Measurements from ENCODE around the gene DCAF15.
A peak's percentile ranks its signal among the peaks of the same experiment; 100 is the strongest.
"Not testable (repeated sequence)": the region's sequence is repeated elsewhere in the genome, so short reads cannot be mapped to it uniquely, and the experiment has no call there.

Gene DCAF15

GRCh38 chr19:13909430-13909829 is 42.9 kb upstream of the DCAF15 start:
- Histone ChIP-seq H3K4me3 (ENCODE audit: insufficient read length, low read depth) (no peak overlapping the region), H3K4me1 (ENCODE audit: insufficient read depth, insufficient read length) (no peaks in the 10 kb centered on the region), H3K36me3 (ENCODE audit: insufficient read depth, insufficient read length, low read length) (peaks cover 21% of the 10 kb centered on the region), H3K9ac (ENCODE audit: insufficient read length, low read depth) (no peak overlapping the region), H3K27me3 (ENCODE audit: insufficient read depth, insufficient read length) (peaks cover 5% of the 10 kb centered on the region), H3K9me3 (ENCODE audit: insufficient read depth, low read length) (peaks cover 6% of the 10 kb centered on the region; the same call in 1 of the 2 replicates)
- DNase-seq (ENCODE audit: low read depth, low spot score) = no peak
- TF ChIP-seq ZNF274 (IDR thresholded peaks at IDR 0.05; ENCODE audit: low read depth, low read length) = no peak
- no peak for TF ChIP-seq SUZ12 (IDR thresholded peaks at IDR 0.05; ENCODE audit: extremely low read depth, insufficient read depth, insufficient read length)

- TF ChIP-seq ZNF274 (IDR thresholded peaks at IDR 0.05; ENCODE audit: low read depth, low read length) = no peak
- no peak for TF ChIP-seq SUZ12 (IDR thresholded peaks at IDR 0.05; ENCODE audit: extremely low read depth, insufficient read depth, insufficient read length)
- no peak for TF ChIP-seq YY1 (IDR thresholded peaks at IDR 0.05; ENCODE audit: insufficient read depth, insufficient read length)
- no peak overlapping the region for H3K9ac ChIP-seq (ENCODE audit: insufficient read length, low read depth)
- DNase-seq (ENCODE audit: low read depth, low spot score) = no peak
- no peaks in the 10 kb centered on the region for H3K4me1 ChIP-seq (ENCODE audit: insufficient read depth, insufficient read length)
- no peaks in the 10 kb centered on the region for H3K27me3 ChIP-seq (ENCODE audit: insufficient read depth, insufficient read length)
- no peaks in the 10 kb centered on the region for H3K9me3 ChIP-seq (ENCODE audit: insufficient read depth, low read length)
- H3K36me3 ChIP-seq (ENCODE audit: insufficient read depth, insufficient read length, low read length) = peaks cover 38% of the 10 kb centered on the region
- no peak overlapping the region for H3K4me3 ChIP-seq (ENCODE audit: insufficient read length, low read depth)
Observed at GRCh38 chr19:13913352-13913751, 39.0 kb upstream of the DCAF15 start.

- Histone ChIP-seq H3K4me3 (ENCODE audit: insufficient read length, low read depth) (no peak overlapping the region), H3K4me1 (ENCODE audit: insufficient read depth, insufficient read length) (no peaks in the 10 kb centered on the region), H3K27me3 (ENCODE audit: insufficient read depth, insufficient read length) (no peaks in the 10 kb centered on the region), H3K9ac (ENCODE audit: insufficient read length, low read depth) (no peak overlapping the region), H3K9me3 (ENCODE audit: insufficient read depth, low read length) (no peaks in the 10 kb centered on the region), H3K36me3 (ENCODE audit: insufficient read depth, insufficient read length, low read length) (peaks cover 44% of the 10 kb centered on the region)
- TF ChIP-seq ZNF274 (IDR thresholded peaks at IDR 0.05; ENCODE audit: low read depth, low read length) (no peak), SUZ12 (IDR thresholded peaks at IDR 0.05; ENCODE audit: extremely low read depth, insufficient read depth, insufficient read length) (no peak), YY1 (IDR thresholded peaks at IDR 0.05; ENCODE audit: insufficient read depth, insufficient read length) (no peak)
- DNase-seq (ENCODE audit: low read depth, low spot score) = no peak
Observed at GRCh38 chr19:13914777-13915176, 37.5 kb upstream of the DCAF15 start.

GRCh38 chr19:13917888-13918406 is 34.4 kb upstream of the DCAF15 start:
- H3K9ac ChIP-seq (ENCODE audit: insufficient read length, low read depth) = no peak overlapping the region
- no peak overlapping the region for H3K4me3 ChIP-seq (ENCODE audit: insufficient read length, low read depth)
- H3K27me3 ChIP-seq (ENCODE audit: insufficient read depth, insufficient read length) = no peaks in the 10 kb centered on the region
- peaks cover 62% of the 10 kb centered on the region for H3K36me3 ChIP-seq (ENCODE audit: insufficient read depth, insufficient read length, low read length)
- TF ChIP-seq ZNF274 (IDR thresholded peaks at IDR 0.05; ENCODE audit: low read depth, low read length) (no peak), YY1 (IDR thresholded peaks at IDR 0.05; ENCODE audit: insufficient read depth, insufficient read length) (no peak), SUZ12 (IDR thresholded peaks at IDR 0.05; ENCODE audit: extremely low read depth, insufficient read depth, insufficient read length) (no peak)
- H3K9me3 ChIP-seq (ENCODE audit: insufficient read depth, low read length) = peaks cover 15% of the 10 kb centered on the region; the same call in 1 of the 2 replicates
- H3K4me1 ChIP-seq (ENCODE audit: insufficient read depth, insufficient read length) = no peaks in the 10 kb centered on the region
- DNase-seq (ENCODE audit: low read depth, low spot score) = no peak

GRCh38 chr19:13918726-13919411 is 33.4 kb upstream of the DCAF15 start:
- DNase-seq (ENCODE audit: low read depth, low spot score) = no peak
- no peaks in the 10 kb centered on the region for H3K4me1 ChIP-seq (ENCODE audit: insufficient read depth, insufficient read length)
- H3K9me3 ChIP-seq (ENCODE audit: insufficient read depth, low read length) = peaks cover 15% of the 10 kb centered on the region; the same call in 1 of the 2 replicates
- H3K4me3 ChIP-seq (ENCODE audit: insufficient read length, low read depth) = no peak overlapping the region
- TF ChIP-seq ZNF274 (IDR thresholded peaks at IDR 0.05; ENCODE audit: low read depth, low read length) (no peak), SUZ12 (IDR thresholded peaks at IDR 0.05; ENCODE audit: extremely low read depth, insufficient read depth, insufficient read length) (no peak), YY1 (IDR thresholded peaks at IDR 0.05; ENCODE audit: insufficient read depth, insufficient read length) (no peak)
- peaks cover 61% of the 10 kb centered on the region for H3K36me3 ChIP-seq (ENCODE audit: insufficient read depth, insufficient read length, low read length)
- no peaks in the 10 kb centered on the region for H3K27me3 ChIP-seq (ENCODE audit: insufficient read depth, insufficient read length)
- H3K9ac ChIP-seq (ENCODE audit: insufficient read length, low read depth) = no peak overlapping the region

- Histone ChIP-seq H3K27me3 (ENCODE audit: insufficient read depth, insufficient read length) (no peaks in the 10 kb centered on the region), H3K9me3 (ENCODE audit: insufficient read depth, low read length) (peaks cover 15% of the 10 kb centered on the region; the same call in 1 of the 2 replicates), H3K4me3 (ENCODE audit: insufficient read length, low read depth) (no peak overlapping the region), H3K36me3 (ENCODE audit: insufficient read depth, insufficient read length, low read length) (peaks cover 63% of the 10 kb centered on the region), H3K9ac (ENCODE audit: insufficient read length, low read depth) (no peak overlapping the region), H3K4me1 (ENCODE audit: insufficient read depth, insufficient read length) (no peaks in the 10 kb centered on the region)
- no peak for DNase-seq (ENCODE audit: low read depth, low spot score)
- TF ChIP-seq SUZ12 (IDR thresholded peaks at IDR 0.05; ENCODE audit: extremely low read depth, insufficient read depth, insufficient read length) = no peak
- TF ChIP-seq YY1 (IDR thresholded peaks at IDR 0.05; ENCODE audit: insufficient read depth, insufficient read length) = no peak
- TF ChIP-seq ZNF274 (IDR thresholded peaks at IDR 0.05; ENCODE audit: low read depth, low read length) = no peak
Observed at GRCh38 chr19:13920524-13920923, 31.8 kb upstream of the DCAF15 start.

- Histone ChIP-seq H3K4me3 (ENCODE audit: insufficient read length, low read depth) (no peak overlapping the region), H3K9me3 (ENCODE audit: insufficient read depth, low read length) (peaks cover 15% of the 10 kb centered on the region; the same call in 1 of the 2 replicates), H3K9ac (ENCODE audit: insufficient read length, low read depth) (no peak overlapping the region), H3K4me1 (ENCODE audit: insufficient read depth, insufficient read length) (no peaks in the 10 kb centered on the region), H3K27me3 (ENCODE audit: insufficient read depth, insufficient read length) (no peaks in the 10 kb centered on the region), H3K36me3 (ENCODE audit: insufficient read depth, insufficient read length, low read length) (peaks cover 61% of the 10 kb centered on the region)
- peak; percentile 50 for DNase-seq (ENCODE audit: low read depth, low spot score)
- peak; percentile 29 for TF ChIP-seq YY1 (IDR thresholded peaks at IDR 0.05; ENCODE audit: insufficient read depth, insufficient read length)
- TF ChIP-seq SUZ12 (IDR thresholded peaks at IDR 0.05; ENCODE audit: extremely low read depth, insufficient read depth, insufficient read length) = no peak
- no peak for TF ChIP-seq ZNF274 (IDR thresholded peaks at IDR 0.05; ENCODE audit: low read depth, low read length)
Observed at GRCh38 chr19:13920940-13921747, 31.2 kb upstream of the DCAF15 start.

GRCh38 chr19:13922118-13922517 is 30.2 kb upstream of the DCAF15 start:
- DNase-seq (ENCODE audit: low read depth, low spot score); H3K4me1 ChIP-seq (ENCODE audit: insufficient read depth, insufficient read length); H3K27me3 ChIP-seq (ENCODE audit: insufficient read depth, insufficient read length); H3K9ac ChIP-seq (ENCODE audit: insufficient read length, low read depth); H3K4me3 ChIP-seq (ENCODE audit: insufficient read length, low read depth): not testable (repeated sequence)
- Histone ChIP-seq H3K36me3 (ENCODE audit: insufficient read depth, insufficient read length, low read length) (peaks cover 71% of the 10 kb centered on the region), H3K9me3 (ENCODE audit: insufficient read depth, low read length) (peaks cover 15% of the 10 kb centered on the region; the same call in 1 of the 2 replicates)

All from NT2/D1 (cell line).